Neuronal stem cell (in vitro differentiated cells): Measurements from ENCODE around the gene MCOLN2.

Experiments used
- DNase-seq: peaks from one replicate; pipeline ENCODE4 v3.0.0-alpha.2; 2013; ENCODE audit warnings: low spot score
- H2AFZ ChIP-seq: one replicate; pipeline ENCODE4 v1.6.1; 2013; ENCODE audit warnings: mild to moderate bottlenecking, low read length, inconsistent platforms
- H2AK5ac ChIP-seq: 2 replicates; pipeline ENCODE4 v1.6.1; 2013; ENCODE audit warnings: low read depth, mild to moderate bottlenecking, inconsistent platforms, low read length, moderate library complexity, mixed read lengths
- H2BK120ac ChIP-seq: 2 replicates; pipeline ENCODE4 v1.6.1; 2013; ENCODE audit warnings: low read depth, mild to moderate bottlenecking, inconsistent platforms, low read length, moderate library complexity, mixed read lengths
- H2BK12ac ChIP-seq: one replicate; pipeline ENCODE4 v1.6.1; 2013; ENCODE audit warnings: low read length, inconsistent platforms
- H2BK15ac ChIP-seq: 2 replicates; pipeline ENCODE4 v1.6.1; 2013; ENCODE audit warnings: mild to moderate bottlenecking, low read length, inconsistent platforms, mixed read lengths
- H2BK5ac ChIP-seq: one replicate; pipeline ENCODE4 v1.6.1; 2013; ENCODE audit warnings: inconsistent platforms, mild to moderate bottlenecking, low read length, moderate library complexity
- H3K14ac ChIP-seq: one replicate; pipeline ENCODE4 v1.6.1; 2013; ENCODE audit warnings: low read length, inconsistent platforms
- H3K18ac ChIP-seq: 2 replicates; pipeline ENCODE4 v1.6.1; 2013; ENCODE audit warnings: low read length, inconsistent platforms
- H3K23ac ChIP-seq: 2 replicates; pipeline ENCODE4 v1.6.1; 2013; ENCODE audit warnings: low read depth, mild to moderate bottlenecking, mixed read lengths, low read length, inconsistent platforms; ENCODE audit not compliant: poor library complexity
- H3K27ac ChIP-seq: replicated peaks from 3 replicates; pipeline ENCODE4 v1.5.1; 2013; ENCODE audit warnings: low read length, inconsistent platforms
- H3K27me3 ChIP-seq, 3 experiments: 2 replicates each; pipeline ENCODE4 v1.6.1; 2013; ENCODE audit warnings: low read length in 3 of 3, mild to moderate bottlenecking in 2 of 3, inconsistent platforms in 1 of 3, low read depth in 1 of 3, mixed read lengths in 1 of 3, moderate library complexity in 1 of 3; ENCODE audit not compliant: control insufficient read depth in 3 of 3, insufficient read depth in 3 of 3
- H3K36me3 ChIP-seq, 2 donors: replicated peaks in 1 of 2; 2 replicates each; pipeline ENCODE4 v1.6.1; 2013; ENCODE audit warnings: low read length in 2 of 2; ENCODE audit not compliant: control insufficient read depth in 2 of 2, insufficient read depth in 2 of 2
- H3K4ac ChIP-seq: 2 replicates; pipeline ENCODE4 v1.6.1; 2013; ENCODE audit warnings: inconsistent platforms, mild to moderate bottlenecking, low read length, moderate library complexity
- H3K4me1 ChIP-seq, 2 donors: 1 replicate in 1 of 2; 2 replicates in 1 of 2; pipeline ENCODE4 v1.6.1; 2013; ENCODE audit warnings: low read length in 2 of 2, low read depth in 1 of 2; ENCODE audit not compliant: control insufficient read depth in 2 of 2, insufficient read depth in 1 of 2
- H3K4me2 ChIP-seq: one replicate; pipeline ENCODE4 v1.6.1; 2013; ENCODE audit warnings: mild to moderate bottlenecking, low read length, inconsistent platforms; ENCODE audit not compliant: insufficient read depth, poor library complexity, severe bottlenecking
- H3K4me3 ChIP-seq, 2 donors: 2 replicates each; pipeline ENCODE4 v1.5.1; 2013; ENCODE audit warnings: low read length in 2 of 2, mild to moderate bottlenecking in 2 of 2, inconsistent platforms in 1 of 2, moderate library complexity in 1 of 2
- H3K79me1 ChIP-seq: one replicate; pipeline ENCODE4 v1.6.1; 2013; ENCODE audit warnings: low read depth, mild to moderate bottlenecking, inconsistent platforms, low read length, moderate library complexity
- H3K9ac ChIP-seq: one replicate; pipeline ENCODE4 v1.6.1; 2013; ENCODE audit warnings: mild to moderate bottlenecking, low read depth, low read length, inconsistent platforms; ENCODE audit not compliant: poor library complexity
- H3K9me3 ChIP-seq, 2 donors: replicated peaks in 1 of 2; 2 replicates each; pipeline versions ENCODE3 to v1.6.1; 2013; ENCODE audit warnings: low read length in 2 of 2, mild to moderate bottlenecking in 2 of 2, inconsistent platforms in 1 of 2, low read depth in 1 of 2, mixed read lengths in 1 of 2, moderate library complexity in 1 of 2; ENCODE audit not compliant: control insufficient read depth in 2 of 2, insufficient read depth in 1 of 2
- H4K8ac ChIP-seq: one replicate; pipeline ENCODE4 v1.6.1; 2013; ENCODE audit warnings: low read depth, mild to moderate bottlenecking, inconsistent platforms, low read length, moderate library complexity
- H4K91ac ChIP-seq: one replicate; pipeline ENCODE4 v1.6.1; 2013; ENCODE audit warnings: low read length, low read depth, mild to moderate bottlenecking, inconsistent platforms; ENCODE audit not compliant: poor library complexity
- WGBS, 2 donors: extraction: QIAGEN DNeasy Blood & Tissue Kit; methylation state at CpG; one replicate each; pipeline ENCODE4 v1.1.7; 2013; ENCODE audit warnings: missing lambda C conversion rate in 2 of 2, mixed read lengths in 1 of 2; ENCODE audit not compliant: insufficient read length in 2 of 2, insufficient replicate concordance in 1 of 2; ENCODE audit errors: extremely low coverage in 2 of 2; 5-methylcytosine and 5-hydroxymethylcytosine counted together

The MCOLN2 gene

DNA sequence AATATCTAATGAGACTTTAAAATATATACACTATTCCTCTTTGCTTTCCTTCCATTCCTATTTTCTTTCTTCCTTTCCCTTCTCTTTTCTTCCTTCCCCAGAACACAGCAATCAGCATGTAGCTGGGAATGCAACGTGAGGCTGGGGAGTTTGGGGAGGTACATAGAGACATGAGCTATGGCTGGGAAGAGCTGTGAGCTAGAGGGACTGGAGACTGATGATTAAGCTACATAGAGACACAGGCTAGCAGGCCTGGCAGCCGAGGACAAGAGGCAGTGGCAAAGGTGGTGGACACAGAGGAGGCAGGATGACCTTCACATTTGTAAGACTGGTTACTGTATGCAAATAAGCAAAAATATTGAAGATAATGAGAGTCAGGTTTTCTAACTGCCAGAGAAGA is 111.4 kb downstream of the MCOLN2 start:
- Histone ChIP-seq H3K9ac (no peak overlapping the region), H2BK5ac (no peak overlapping the region), H3K14ac (no peak overlapping the region), H2AK5ac (no peak overlapping the region), H2BK120ac (no peak overlapping the region), H3K9me3 (peaks cover 0 to 2% of the 10 kb centered on the region in 2 donors), H2AFZ (no peak overlapping the region), H2BK15ac (no peak overlapping the region), H3K4me2 (no peak overlapping the region), H4K8ac (no peak overlapping the region), H3K4ac (no peak overlapping the region), H3K36me3 (no peaks in the 10 kb centered on the region), H3K27ac (no peak overlapping the region), H3K79me1 (no peaks in the 10 kb centered on the region), H3K23ac (no peak overlapping the region), H3K27me3 (peaks cover 0 to 10% (median 0%) of the 10 kb centered on the region in 3 experiments), H4K91ac (no peak overlapping the region), H2BK12ac (no peak overlapping the region), H3K4me1 (no peaks in the 10 kb centered on the region), H3K4me3 (no peak overlapping the region), H3K18ac (peak overlapping the region; percentile 13)
- DNase-seq = no peak
- no CpG with 5 or more reads among the region's 2 CpGs for WGBS, 2 donors

DNA sequence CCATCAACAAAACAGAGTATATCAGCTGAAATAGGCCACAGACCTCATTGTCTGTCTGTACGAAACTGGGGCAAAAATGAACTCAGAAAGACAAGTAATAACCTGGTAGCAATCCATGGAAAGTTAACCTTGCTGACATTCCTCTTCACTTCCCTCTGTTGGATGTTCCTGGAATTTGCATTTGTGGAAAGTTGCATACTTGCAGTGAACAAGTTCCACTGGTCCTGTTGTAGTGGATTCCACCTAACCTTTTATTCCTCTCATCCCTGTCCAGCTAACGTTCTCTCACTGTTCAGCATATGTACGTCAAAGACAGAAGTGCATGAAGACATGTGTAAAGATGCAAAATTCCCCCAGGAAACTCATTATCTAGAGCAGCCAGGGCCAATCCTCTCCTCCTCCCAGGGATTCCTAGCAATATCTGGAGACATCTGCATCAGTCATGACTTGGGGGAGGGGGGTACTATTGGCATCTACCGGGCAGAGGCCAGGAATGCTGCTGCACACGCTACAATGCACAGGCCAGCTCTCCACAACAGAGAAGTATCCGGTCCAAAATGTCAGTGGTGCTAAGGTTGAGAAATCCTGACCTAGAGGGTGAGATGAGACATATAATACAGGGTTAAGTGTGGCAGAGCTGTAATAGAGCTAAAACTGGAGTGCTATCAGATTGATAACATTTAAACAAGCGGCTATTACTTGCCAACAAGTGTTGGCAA is 112.1 kb downstream of the MCOLN2 start:
- no peak overlapping the region for H3K4ac ChIP-seq
- H2BK120ac ChIP-seq = no peak overlapping the region
- no CpG with 5 or more reads among the region's 7 CpGs for WGBS, 2 donors
- H3K4me2 ChIP-seq = no peak overlapping the region
- H3K9me3 ChIP-seq = peaks cover 0 to 2% of the 10 kb centered on the region in 2 donors
- no peak overlapping the region for H2BK12ac ChIP-seq
- H2AK5ac ChIP-seq = no peak overlapping the region
- no peak for DNase-seq
- H4K8ac ChIP-seq = no peak overlapping the region
- H3K79me1 ChIP-seq = no peaks in the 10 kb centered on the region
- no peak overlapping the region for H2BK15ac ChIP-seq
- no peak overlapping the region for H3K9ac ChIP-seq
- no peak overlapping the region for H3K23ac ChIP-seq
- peaks cover 0 to 7% (median 0%) of the 10 kb centered on the region in 3 experiments for H3K27me3 ChIP-seq
- H3K36me3 ChIP-seq = no peaks in the 10 kb centered on the region
- no peak overlapping the region for H3K18ac ChIP-seq
- H3K4me3 ChIP-seq = no peak overlapping the region
- H4K91ac ChIP-seq = no peak overlapping the region
- no peak overlapping the region for H2BK5ac ChIP-seq
- H3K14ac ChIP-seq = no peak overlapping the region
- H3K4me1 ChIP-seq = no peaks in the 10 kb centered on the region
- no peak overlapping the region for H2AFZ ChIP-seq
- no peak overlapping the region for H3K27ac ChIP-seq

DNA sequence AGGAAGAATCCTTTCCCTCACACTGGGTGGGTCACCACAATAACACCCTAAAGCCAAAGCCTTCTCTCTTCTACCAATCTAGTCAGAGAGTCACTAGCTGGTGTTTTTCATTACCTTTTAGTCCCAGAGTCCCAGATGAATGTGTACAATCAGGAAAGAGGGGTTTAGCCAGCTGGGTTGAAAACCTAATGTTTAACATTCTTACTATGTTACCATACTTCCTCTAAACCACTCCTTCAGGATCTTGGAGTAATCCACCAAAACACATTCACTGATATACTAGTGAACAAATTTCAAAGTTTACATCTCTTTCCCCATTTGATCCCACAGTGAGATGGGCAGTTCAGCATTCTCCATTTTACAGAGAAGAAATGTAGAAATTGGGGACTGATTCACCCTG is 113.6 kb downstream of the MCOLN2 start:
- Histone ChIP-seq H3K4me2 (no peak overlapping the region), H2BK15ac (no peak overlapping the region), H4K91ac (no peak overlapping the region), H3K9me3 (peaks cover 0 to 2% of the 10 kb centered on the region in 2 donors), H3K36me3 (no peaks in the 10 kb centered on the region), H3K4me1 (no peaks in the 10 kb centered on the region), H2BK120ac (no peak overlapping the region), H3K4ac (no peak overlapping the region), H3K79me1 (no peaks in the 10 kb centered on the region), H2BK12ac (no peak overlapping the region), H4K8ac (no peak overlapping the region), H3K14ac (no peak overlapping the region), H2BK5ac (no peak overlapping the region), H3K18ac (no peak overlapping the region), H2AK5ac (no peak overlapping the region), H3K9ac (no peak overlapping the region), H3K27ac (no peak overlapping the region), H3K23ac (no peak overlapping the region), H2AFZ (no peak overlapping the region), H3K27me3 (no peaks in the 10 kb centered on the region), H3K4me3 (no peak overlapping the region)
- no peak for DNase-seq

DNA sequence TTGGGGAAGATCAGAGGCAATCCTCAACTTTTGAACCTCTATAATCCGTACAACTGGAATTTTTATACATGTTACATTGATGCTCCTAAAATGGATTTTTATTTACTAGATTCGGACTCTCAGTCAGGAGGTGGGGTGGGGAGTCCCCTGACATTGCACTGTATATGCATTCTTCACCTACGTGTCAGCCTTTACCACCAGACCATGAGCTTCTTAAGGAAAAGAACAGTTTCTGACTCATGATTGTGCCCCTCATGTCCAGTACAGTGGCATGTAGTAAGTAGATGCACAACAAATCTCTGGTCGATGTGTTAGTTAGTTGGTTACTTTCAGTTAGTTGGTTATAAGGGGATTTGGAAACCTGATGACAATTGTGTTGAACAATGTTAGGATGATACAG is 119.3 kb downstream of the MCOLN2 start:
- no peak overlapping the region for H3K4ac ChIP-seq
- no peak overlapping the region for H3K9ac ChIP-seq
- no peak overlapping the region for H4K91ac ChIP-seq
- peaks cover 0 to 2% of the 10 kb centered on the region in 2 donors for H3K9me3 ChIP-seq
- H3K23ac ChIP-seq = no peak overlapping the region
- no peak overlapping the region for H2BK5ac ChIP-seq
- H3K14ac ChIP-seq = no peak overlapping the region
- H3K4me1 ChIP-seq = no peaks in the 10 kb centered on the region
- WGBS, 2 donors = no CpG with 5 or more reads among the region's 4 CpGs
- DNase-seq = no peak
- H2AK5ac ChIP-seq = no peak overlapping the region
- no peak overlapping the region for H2BK15ac ChIP-seq
- no peak overlapping the region for H3K18ac ChIP-seq
- no peaks in the 10 kb centered on the region for H3K36me3 ChIP-seq
- H2BK12ac ChIP-seq = no peak overlapping the region
- H3K79me1 ChIP-seq = no peaks in the 10 kb centered on the region
- no peak overlapping the region for H3K4me3 ChIP-seq
- no peak overlapping the region for H3K4me2 ChIP-seq
- H3K27me3 ChIP-seq = no peaks in the 10 kb centered on the region
- no peak overlapping the region for H4K8ac ChIP-seq
- H2AFZ ChIP-seq = no peak overlapping the region
- H3K27ac ChIP-seq = no peak overlapping the region
- no peak overlapping the region for H2BK120ac ChIP-seq
